Vagina (tissue), 2 donors: ENCODE results near the gene NXPE1.

Experiments used
- POLR2A ChIP-seq, 2 donors: fragments of 450-650 bp; IDR thresholded peaks; one replicate each; pipeline ENCODE4 v1.6.1; 2017; ENCODE audit warnings: antibody characterized with exemption in 2 of 2, mild to moderate bottlenecking in 2 of 2, moderate library complexity in 2 of 2
- POLR2AphosphoS5 ChIP-seq, 2 donors: sonication (generic); formaldehyde crosslinking; IDR thresholded peaks; one replicate each; pipeline ENCODE4 v1.9.0; 2017; ENCODE audit warnings: antibody characterized with exemption in 2 of 2, mild to moderate bottlenecking in 2 of 2, low read depth in 1 of 2; ENCODE audit not compliant: insufficient read depth in 1 of 2
- TF ChIP-seq, protein P1 (sequence below), 3 experiments: fragments of 450-650 bp in 2 of 3; fragments of 200-600 bp in 1 of 3; sonication (generic) in 1 of 3; IDR thresholded peaks; one replicate each; pipeline ENCODE4 v1.5.1; 2017 to 2019; ENCODE audit warnings: antibody characterized with exemption in 3 of 3, mild to moderate bottlenecking in 2 of 3, moderate library complexity in 2 of 3

DNA sequence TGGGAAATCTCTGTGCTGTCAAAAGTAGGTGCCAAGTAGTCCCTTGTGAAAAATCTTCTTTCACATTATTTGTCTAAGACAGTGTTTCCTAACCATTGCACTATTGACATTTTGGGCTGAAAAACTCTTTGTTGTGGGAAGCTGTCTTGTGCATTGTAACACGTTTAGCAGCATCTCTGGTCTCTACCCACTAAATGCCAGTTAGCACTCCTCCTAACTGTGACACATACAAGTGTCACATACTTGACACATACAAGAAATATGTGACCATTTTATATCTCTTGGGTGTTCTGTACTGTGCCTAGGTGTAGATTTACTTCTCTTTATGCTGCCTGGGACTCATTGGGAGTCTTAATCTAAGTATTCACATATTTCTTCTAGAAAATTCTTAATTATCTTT, 57.8 kb downstream of the NXPE1 start:
- TF ChIP-seq, protein P1, sequence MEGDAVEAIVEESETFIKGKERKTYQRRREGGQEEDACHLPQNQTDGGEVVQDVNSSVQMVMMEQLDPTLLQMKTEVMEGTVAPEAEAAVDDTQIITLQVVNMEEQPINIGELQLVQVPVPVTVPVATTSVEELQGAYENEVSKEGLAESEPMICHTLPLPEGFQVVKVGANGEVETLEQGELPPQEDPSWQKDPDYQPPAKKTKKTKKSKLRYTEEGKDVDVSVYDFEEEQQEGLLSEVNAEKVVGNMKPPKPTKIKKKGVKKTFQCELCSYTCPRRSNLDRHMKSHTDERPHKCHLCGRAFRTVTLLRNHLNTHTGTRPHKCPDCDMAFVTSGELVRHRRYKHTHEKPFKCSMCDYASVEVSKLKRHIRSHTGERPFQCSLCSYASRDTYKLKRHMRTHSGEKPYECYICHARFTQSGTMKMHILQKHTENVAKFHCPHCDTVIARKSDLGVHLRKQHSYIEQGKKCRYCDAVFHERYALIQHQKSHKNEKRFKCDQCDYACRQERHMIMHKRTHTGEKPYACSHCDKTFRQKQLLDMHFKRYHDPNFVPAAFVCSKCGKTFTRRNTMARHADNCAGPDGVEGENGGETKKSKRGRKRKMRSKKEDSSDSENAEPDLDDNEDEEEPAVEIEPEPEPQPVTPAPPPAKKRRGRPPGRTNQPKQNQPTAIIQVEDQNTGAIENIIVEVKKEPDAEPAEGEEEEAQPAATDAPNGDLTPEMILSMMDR (IDR thresholded peaks at IDR 0.05) = no peak
- TF ChIP-seq POLR2A (IDR thresholded peaks at IDR 0.05) (no peak), POLR2AphosphoS5 (IDR thresholded peaks at IDR 0.05; ENCODE audit: insufficient read depth in 1 of 2, low read depth in 1 of 2) (no peak)
